Duodenal mucosa (tissue), 2 donors: ENCODE data around the gene ALPG.
"Not testable (repeated sequence)": the region's sequence is repeated elsewhere in the genome, so short reads cannot be mapped to it uniquely, and the experiment has no call there.

Experiments used
- H3K27ac ChIP-seq: one replicate; pipeline ENCODE4 v1.7.0; 2013; ENCODE audit warnings: low read depth, low read length
- H3K27me3 ChIP-seq, 2 donors: one replicate each; pipeline ENCODE4 v1.7.0; 2013; ENCODE audit warnings: low read length in 2 of 2, control low read depth in 1 of 2; ENCODE audit not compliant: insufficient read depth in 2 of 2, control insufficient read depth in 1 of 2
- H3K36me3 ChIP-seq, 2 donors: one replicate each; pipeline ENCODE4 v1.7.0; 2013; ENCODE audit warnings: low read length in 2 of 2, control low read depth in 1 of 2; ENCODE audit not compliant: insufficient read depth in 2 of 2, control insufficient read depth in 1 of 2
- H3K4me1 ChIP-seq, 2 donors: one replicate each; pipeline ENCODE4 v1.7.0; 2013; ENCODE audit warnings: low read length in 2 of 2, control low read depth in 1 of 2; ENCODE audit not compliant: insufficient read depth in 2 of 2, control insufficient read depth in 1 of 2
- H3K4me3 ChIP-seq, 2 donors: one replicate each; pipeline ENCODE4 v1.7.0; 2013; ENCODE audit warnings: low read length in 2 of 2, low read depth in 1 of 2
- H3K9ac ChIP-seq, 2 donors: one replicate each; pipeline ENCODE4 v1.7.0; 2013; ENCODE audit warnings: low read length in 2 of 2, low read depth in 1 of 2
- H3K9me3 ChIP-seq, 2 donors: one replicate each; pipeline ENCODE4 v1.7.0; 2013; ENCODE audit warnings: low read length in 2 of 2, control low read depth in 1 of 2; ENCODE audit not compliant: control insufficient read depth in 1 of 2

ALPG gene

GRCh38 chr2:232386740-232387450 is 19.7 kb upstream of the ALPG start:
- H3K27ac ChIP-seq, result no peak overlapping the region
- no peaks in the 10 kb centered on the region for H3K36me3 ChIP-seq
- H3K27me3 ChIP-seq, result peaks cover 40 to 52% of the 10 kb centered on the region in 2 donors
- H3K4me3 ChIP-seq, result no peak overlapping the region
- no peak overlapping the region for H3K9ac ChIP-seq
- no peaks in the 10 kb centered on the region for H3K9me3 ChIP-seq
- H3K4me1 ChIP-seq, result no peaks in the 10 kb centered on the region

- no peak overlapping the region for H3K27ac ChIP-seq
- H3K36me3 ChIP-seq, result no peaks in the 10 kb centered on the region
- no peaks in the 10 kb centered on the region for H3K4me1 ChIP-seq
- H3K27me3 ChIP-seq, result peaks cover 34 to 48% of the 10 kb centered on the region in 2 donors
- H3K9me3 ChIP-seq, result no peaks in the 10 kb centered on the region
- no peak overlapping the region for H3K9ac ChIP-seq
- H3K4me3 ChIP-seq, result no peak overlapping the region
Measured at GRCh38 chr2:232387451-232388171, 19.0 kb upstream of the ALPG start.

GRCh38 chr2:232388324-232388891 is 18.2 kb upstream of the ALPG start:
- H3K27me3 ChIP-seq, result peaks cover 34 to 48% of the 10 kb centered on the region in 2 donors
- no peaks in the 10 kb centered on the region for H3K9me3 ChIP-seq
- no peak overlapping the region for H3K27ac ChIP-seq
- no peak overlapping the region for H3K9ac ChIP-seq
- no peak overlapping the region for H3K4me3 ChIP-seq
- no peaks in the 10 kb centered on the region for H3K36me3 ChIP-seq
- no peaks in the 10 kb centered on the region for H3K4me1 ChIP-seq

GRCh38 chr2:232389327-232389726 is 17.3 kb upstream of the ALPG start:
- H3K4me3 ChIP-seq, result no peak overlapping the region
- H3K9me3 ChIP-seq, result no peaks in the 10 kb centered on the region
- H3K27ac ChIP-seq, result no peak overlapping the region
- peaks cover 34 to 48% of the 10 kb centered on the region in 2 donors for H3K27me3 ChIP-seq
- no peak overlapping the region for H3K9ac ChIP-seq
- no peaks in the 10 kb centered on the region for H3K36me3 ChIP-seq
- no peaks in the 10 kb centered on the region for H3K4me1 ChIP-seq

GRCh38 chr2:232390661-232391060 is 16.0 kb upstream of the ALPG start:
- H3K27me3 ChIP-seq, result peaks cover 28 to 45% of the 10 kb centered on the region in 2 donors
- H3K4me3 ChIP-seq, result no peak overlapping the region
- H3K9me3 ChIP-seq, result no peaks in the 10 kb centered on the region
- no peaks in the 10 kb centered on the region for H3K36me3 ChIP-seq
- no peaks in the 10 kb centered on the region for H3K4me1 ChIP-seq
- H3K27ac ChIP-seq, result no peak overlapping the region
- H3K9ac ChIP-seq, result no peak overlapping the region

- H3K27me3 ChIP-seq, result peaks cover 10 to 19% of the 10 kb centered on the region in 2 donors
Measured at GRCh38 chr2:232393556-232393955, 13.1 kb upstream of the ALPG start.

GRCh38 chr2:232394431-232394830 is 12.2 kb upstream of the ALPG start:
- H3K27me3 ChIP-seq, result peaks cover 10 to 12% of the 10 kb centered on the region in 2 donors
- H3K9ac ChIP-seq, H3K4me1 ChIP-seq: not testable (repeated sequence)

More at GRCh38 chr2:232393556-232393955, 13.1 kb upstream of the ALPG start:
- no peaks in the 10 kb centered on the region for H3K4me1 ChIP-seq
- H3K9me3 ChIP-seq, result no peaks in the 10 kb centered on the region
- H3K27ac ChIP-seq, result no peak overlapping the region
- H3K4me3 ChIP-seq, result no peak overlapping the region
- no peaks in the 10 kb centered on the region for H3K36me3 ChIP-seq
- H3K9ac ChIP-seq, result no peak overlapping the region

GRCh38 chr2:232395586-232395985 is 11.1 kb upstream of the ALPG start:
- no peak overlapping the region for H3K27ac ChIP-seq
- H3K4me3 ChIP-seq, result no peak overlapping the region
- peaks cover under 1 to 5% of the 10 kb centered on the region in 2 donors for H3K27me3 ChIP-seq
- no peaks in the 10 kb centered on the region for H3K4me1 ChIP-seq
- no peak overlapping the region for H3K9ac ChIP-seq
- H3K36me3 ChIP-seq, result no peaks in the 10 kb centered on the region
- H3K9me3 ChIP-seq, result no peaks in the 10 kb centered on the region

More at GRCh38 chr2:232394431-232394830, 12.2 kb upstream of the ALPG start:
- H3K4me3 ChIP-seq, H3K36me3 ChIP-seq, H3K9me3 ChIP-seq, H3K27ac ChIP-seq: not testable (repeated sequence)

- Histone ChIP-seq H3K4me1 (no peaks in the 10 kb centered on the region), H3K9ac (no peak overlapping the region), H3K9me3 (no peaks in the 10 kb centered on the region), H3K36me3 (no peaks in the 10 kb centered on the region), H3K27ac (no peak overlapping the region), H3K27me3 (no peaks in the 10 kb centered on the region), H3K4me3 (no peak overlapping the region)
Measured at GRCh38 chr2:232396683-232397082, 10.0 kb upstream of the ALPG start.
